OCI-LY1 (cell line): ENCODE data around the gene LRFN2.

Source experiments
- H2AFZ ChIP-seq: fragments of 200-600 bp; sonication (generic), shearing (Covaris generic); 2 replicates; pipeline ENCODE4 v1.6.0; 2014; ENCODE audit warnings: antibody characterized with exemption, mild to moderate bottlenecking, low read length
- H3F3A ChIP-seq: fragments of 200-600 bp; sonication (generic), shearing (Covaris generic); 2 replicates; pipeline ENCODE4 v1.6.0; 2014; ENCODE audit warnings: mild to moderate bottlenecking, antibody characterized with exemption, low read length, moderate library complexity; ENCODE audit not compliant: insufficient read depth
- H3K27ac ChIP-seq: fragments of 200-600 bp; sonication (generic); 2 replicates; pipeline ENCODE4 v1.5.1; 2014; ENCODE audit warnings: low read length, mixed run types, mild to moderate bottlenecking, low read depth; ENCODE audit not compliant: poor library complexity, severe bottlenecking
- H3K27me3 ChIP-seq: fragments of 200-600 bp; sonication (generic); 2 replicates; pipeline ENCODE4 v1.6.0; 2014; ENCODE audit warnings: antibody characterized with exemption, mild to moderate bottlenecking, low read length, moderate library complexity; ENCODE audit not compliant: insufficient read depth
- H3K36me3 ChIP-seq: fragments of 200-600 bp; sonication (generic); 2 replicates; pipeline ENCODE4 v1.6.1; 2014; ENCODE audit warnings: mild to moderate bottlenecking, antibody characterized with exemption, low read length, moderate library complexity, mixed read lengths; ENCODE audit not compliant: insufficient read depth
- H3K4me1 ChIP-seq: fragments of 200-600 bp; sonication (generic); 2 replicates; pipeline ENCODE4 v1.5.1; 2014; ENCODE audit warnings: mild to moderate bottlenecking, low read length, moderate library complexity; ENCODE audit not compliant: insufficient read depth, severe bottlenecking
- H3K4me2 ChIP-seq: fragments of 200-600 bp; sonication (generic), shearing (Covaris generic); 2 replicates; pipeline ENCODE4 v1.6.1; 2014; ENCODE audit warnings: low read length
- H3K4me3 ChIP-seq: fragments of 200-600 bp; sonication (generic); 2 replicates; pipeline ENCODE4 v1.5.1; 2014; ENCODE audit warnings: low read length, low read depth, mild to moderate bottlenecking, mixed read lengths; ENCODE audit not compliant: poor library complexity, severe bottlenecking
- H3K79me2 ChIP-seq: fragments of 200-600 bp; shearing (Covaris generic); 2 replicates; pipeline ENCODE4 v1.6.1; 2016; ENCODE audit warnings: mixed run types, low read length, mixed read lengths; ENCODE audit not compliant: insufficient read depth
- H3K9ac ChIP-seq: fragments of 200-600 bp; sonication (generic), shearing (Covaris generic); 2 replicates; pipeline ENCODE4 v1.6.1; 2014; ENCODE audit warnings: mild to moderate bottlenecking, low read length, mixed read lengths
- H3K9me2 ChIP-seq: fragments of 200-600 bp; sonication (generic), shearing (Covaris generic); 2 replicates; pipeline ENCODE4 v1.6.1; 2014; ENCODE audit warnings: low read depth, mild to moderate bottlenecking, low read length, mixed read lengths
- H3K9me3 ChIP-seq: fragments of 200-600 bp; shearing (Covaris generic); 2 replicates; pipeline ENCODE4 v1.6.1; 2014; ENCODE audit warnings: low read length, mixed read lengths
- H4K20me1 ChIP-seq: fragments of 200-600 bp; sonication (generic), shearing (Covaris generic); 2 replicates; pipeline ENCODE4 v1.6.0; 2016; ENCODE audit warnings: mild to moderate bottlenecking, low read length; ENCODE audit not compliant: insufficient read depth
- EZH2 ChIP-seq: fragments of 200-600 bp; sonication (generic), shearing (Covaris generic); IDR thresholded peaks from 2 replicates; pipeline ENCODE4 v1.8.0; 2017; ENCODE audit warnings: borderline replicate concordance, mixed run types, mild to moderate bottlenecking, antibody characterized with exemption, low read length, moderate library complexity, mixed read lengths
- TF ChIP-seq, protein P1 (sequence below): fragments of 200-600 bp; sonication (generic), shearing (Covaris generic); IDR thresholded peaks from 2 replicates; pipeline ENCODE4 v1.5.1; 2017; ENCODE audit warnings: mild to moderate bottlenecking, antibody characterized with exemption, low read length, moderate library complexity, mixed read lengths

LRFN2 gene

DNA sequence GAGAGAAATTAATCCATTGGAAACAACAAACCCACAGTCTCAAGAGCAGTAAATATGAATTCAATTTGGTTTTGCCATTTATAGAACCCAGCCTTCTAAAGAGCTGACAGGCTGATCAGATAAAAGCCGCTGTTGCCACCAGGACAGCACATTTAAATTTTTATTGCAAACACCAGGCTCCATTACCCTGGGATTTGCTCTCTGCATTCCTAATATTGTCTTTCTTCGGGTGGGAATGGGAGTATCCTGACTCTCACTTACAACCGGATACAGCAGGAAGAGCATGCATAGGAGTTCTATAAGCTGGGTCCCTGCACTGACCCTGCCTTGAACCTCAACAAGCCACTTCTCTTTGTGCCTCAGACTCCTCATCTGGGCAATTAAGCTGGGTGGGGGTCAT is 142.9 kb downstream of the LRFN2 start:
- TF ChIP-seq, protein P1, sequence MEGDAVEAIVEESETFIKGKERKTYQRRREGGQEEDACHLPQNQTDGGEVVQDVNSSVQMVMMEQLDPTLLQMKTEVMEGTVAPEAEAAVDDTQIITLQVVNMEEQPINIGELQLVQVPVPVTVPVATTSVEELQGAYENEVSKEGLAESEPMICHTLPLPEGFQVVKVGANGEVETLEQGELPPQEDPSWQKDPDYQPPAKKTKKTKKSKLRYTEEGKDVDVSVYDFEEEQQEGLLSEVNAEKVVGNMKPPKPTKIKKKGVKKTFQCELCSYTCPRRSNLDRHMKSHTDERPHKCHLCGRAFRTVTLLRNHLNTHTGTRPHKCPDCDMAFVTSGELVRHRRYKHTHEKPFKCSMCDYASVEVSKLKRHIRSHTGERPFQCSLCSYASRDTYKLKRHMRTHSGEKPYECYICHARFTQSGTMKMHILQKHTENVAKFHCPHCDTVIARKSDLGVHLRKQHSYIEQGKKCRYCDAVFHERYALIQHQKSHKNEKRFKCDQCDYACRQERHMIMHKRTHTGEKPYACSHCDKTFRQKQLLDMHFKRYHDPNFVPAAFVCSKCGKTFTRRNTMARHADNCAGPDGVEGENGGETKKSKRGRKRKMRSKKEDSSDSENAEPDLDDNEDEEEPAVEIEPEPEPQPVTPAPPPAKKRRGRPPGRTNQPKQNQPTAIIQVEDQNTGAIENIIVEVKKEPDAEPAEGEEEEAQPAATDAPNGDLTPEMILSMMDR: no peak
- no peak for TF ChIP-seq EZH2
- Histone ChIP-seq H2AFZ (no peak overlapping the region), H3K4me1 (no peaks in the 10 kb centered on the region), H3K9me3 (no peaks in the 10 kb centered on the region), H3K4me2 (no peak overlapping the region), H4K20me1 (no peaks in the 10 kb centered on the region), H3K27ac (no peak overlapping the region), H3K9ac (no peak overlapping the region), H3F3A (no peaks in the 10 kb centered on the region), H3K36me3 (no peaks in the 10 kb centered on the region), H3K4me3 (no peak overlapping the region), H3K9me2 (no peaks in the 10 kb centered on the region), H3K79me2 (no peaks in the 10 kb centered on the region), H3K27me3 (no peaks in the 10 kb centered on the region)

DNA sequence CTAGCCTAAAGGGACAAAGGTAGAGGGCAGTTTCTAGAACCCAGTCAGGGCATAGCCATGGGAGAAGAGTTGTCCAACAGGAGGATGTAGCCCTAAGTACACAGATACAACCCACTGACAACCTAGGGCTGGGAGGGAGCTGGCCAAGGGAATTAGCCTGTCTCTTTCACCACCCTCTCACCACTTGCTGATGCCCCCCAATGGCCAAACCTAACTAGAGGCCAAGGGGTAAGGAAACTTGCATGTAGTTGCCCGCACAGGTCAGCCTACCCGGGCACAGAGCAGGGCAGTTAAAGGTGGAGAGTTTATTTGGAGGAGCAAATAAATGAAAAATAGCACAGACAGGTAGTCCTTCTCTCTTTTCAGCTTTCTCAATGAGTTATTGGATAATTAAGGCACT is 143.3 kb downstream of the LRFN2 start:
- H3K79me2 ChIP-seq: no peaks in the 10 kb centered on the region
- no peaks in the 10 kb centered on the region for H3K27me3 ChIP-seq
- H3K9ac ChIP-seq: no peak overlapping the region
- H3K4me2 ChIP-seq: no peak overlapping the region
- H3K4me3 ChIP-seq: no peak overlapping the region
- H3F3A ChIP-seq: no peaks in the 10 kb centered on the region
- no peaks in the 10 kb centered on the region for H3K9me3 ChIP-seq
- no peak overlapping the region for H3K27ac ChIP-seq
- no peaks in the 10 kb centered on the region for H4K20me1 ChIP-seq
- TF ChIP-seq, protein P1: no peak
- no peak for TF ChIP-seq EZH2
- H3K9me2 ChIP-seq: no peaks in the 10 kb centered on the region
- H3K4me1 ChIP-seq: no peaks in the 10 kb centered on the region
- no peaks in the 10 kb centered on the region for H3K36me3 ChIP-seq
- H2AFZ ChIP-seq: no peak overlapping the region

DNA sequence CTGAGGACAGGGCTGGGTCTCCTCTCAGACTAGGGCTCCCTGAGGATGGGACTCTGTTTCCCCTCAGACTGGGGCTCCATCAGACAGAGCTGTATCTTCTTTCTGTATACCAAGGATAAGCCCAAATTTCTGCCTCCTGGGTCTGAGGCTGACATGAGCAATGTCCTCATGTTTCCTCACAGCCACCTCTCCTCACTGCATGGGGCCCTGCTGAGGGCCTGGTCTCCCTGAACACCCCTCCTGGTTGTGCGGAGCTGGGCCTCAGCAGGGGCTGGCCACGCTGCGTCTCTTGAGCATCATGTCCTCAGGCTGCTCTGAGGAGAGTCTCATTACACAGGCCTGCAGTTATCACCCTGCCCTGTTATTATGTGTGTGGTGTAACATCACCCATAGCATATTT is 144.6 kb downstream of the LRFN2 start:
- no peaks in the 10 kb centered on the region for H3K36me3 ChIP-seq
- H3K4me3 ChIP-seq: no peak overlapping the region
- no peaks in the 10 kb centered on the region for H3K27me3 ChIP-seq
- H3K4me2 ChIP-seq: no peak overlapping the region
- no peak overlapping the region for H3K27ac ChIP-seq
- no peak overlapping the region for H3K9ac ChIP-seq
- H3K9me2 ChIP-seq: no peaks in the 10 kb centered on the region
- TF ChIP-seq EZH2: no peak
- TF ChIP-seq, protein P1: no peak
- H4K20me1 ChIP-seq: no peaks in the 10 kb centered on the region
- no peaks in the 10 kb centered on the region for H3F3A ChIP-seq
- H3K9me3 ChIP-seq: no peaks in the 10 kb centered on the region
- no peak overlapping the region for H2AFZ ChIP-seq
- no peaks in the 10 kb centered on the region for H3K79me2 ChIP-seq
- no peaks in the 10 kb centered on the region for H3K4me1 ChIP-seq
